Medulla oblongata (tissue), 1 donor: Measurements from ENCODE around the gene NOC2L.
"Not testable (repeated sequence)": the region's sequence is repeated elsewhere in the genome, so short reads cannot be mapped to it uniquely, and the experiment has no call there.

Experiments used
- DNase-seq: peaks from one replicate; pipeline ENCODE4 v3.0.0-alpha.2; 2015; ENCODE audit errors: extremely low spot score

NOC2L gene

GRCh38 chr1:962381-963300 lies 3.6 kb upstream of the NOC2L start:
- DNase-seq, result no peak

- no peak for DNase-seq
Measured at GRCh38 chr1:961132-961669, 2.1 kb upstream of the NOC2L start.

GRCh38 chr1:960363-961131 lies 1.5 kb upstream of the NOC2L start, which contains the start of gene KLHL17:
Gene KLHL17, plus strand, starts transcription at chr1:960584. Its CDS starts 110 bp downstream, at chr1:960694.
- DNase-seq, result peak; percentile 57

- DNase-seq, result no peak
Measured at GRCh38 chr1:959731-960362, 791 bp upstream of the NOC2L start.

- DNase-seq, result no peak
Measured at GRCh38 chr1:956636-957035, 2.4 kb downstream of the NOC2L start.

- no peak for DNase-seq
Measured at GRCh38 chr1:955474-955873, 3.6 kb downstream of the NOC2L start.

- DNase-seq, result no peak
Measured at GRCh38 chr1:954927-955326, 4.1 kb downstream of the NOC2L start.

- no peak for DNase-seq
Measured at GRCh38 chr1:953524-954320, 5.3 kb downstream of the NOC2L start.

- no peak for DNase-seq
Measured at GRCh38 chr1:952603-953002, 6.5 kb downstream of the NOC2L start.

GRCh38 chr1:952201-952600 lies 6.9 kb downstream of the NOC2L start:
- no peak for DNase-seq

- no peak for DNase-seq
Measured at GRCh38 chr1:951364-951763, 7.7 kb downstream of the NOC2L start.

- DNase-seq, result no peak
Measured at GRCh38 chr1:950881-951280, 8.2 kb downstream of the NOC2L start.

GRCh38 chr1:950268-950667 lies 8.8 kb downstream of the NOC2L start:
- DNase-seq, result no peak

GRCh38 chr1:947958-948357 lies 11.1 kb downstream of the NOC2L start:
- DNase-seq, result no peak

GRCh38 chr1:946811-947210 lies 12.2 kb downstream of the NOC2L start:
- DNase-seq, result not testable (repeated sequence)

- DNase-seq, result no peak
Measured at GRCh38 chr1:945688-946556, 13.1 kb downstream of the NOC2L start.

- DNase-seq, result no peak
Measured at GRCh38 chr1:944341-945325, 14.4 kb downstream of the NOC2L start.

- no peak for DNase-seq
Measured at GRCh38 chr1:943545-944340, 15.3 kb downstream of the NOC2L start.
